Epithelial cell of proximal tubule (primary cell): ENCODE data around the gene LIPC. TPM values are rescaled to one million over a fixed set of nuclear protein-coding genes. Genes with fewer than 3 reads are reported as not detected.

ENCODE experiments used
- DNase-seq: peaks from one replicate; pipeline ENCODE4 v3.0.0-alpha.2; 2011; ENCODE audit warnings: low read depth
- H3K4me3 ChIP-seq: 2 replicates; pipeline ENCODE4 v1.5.1; 2011; ENCODE audit warnings: low read depth, mild to moderate bottlenecking, low read length
- total RNA-seq: library from RNA; depleted of rRNA; stranded (reverse); fragments of >200 nt; gene quantifications from 2 replicates; pipeline ENCODE4 v1.2.3, GENCODE V29; 2015
- TF ChIP-seq, protein P1 (sequence below): conservative IDR thresholded peaks from 2 replicates; pipeline ENCODE4 v1.5.1; 2012; ENCODE audit warnings: low read depth, mild to moderate bottlenecking, low read length

LIPC gene
- total RNA-seq, 1 donor from 2014 or later: 12.9 TPM

DNA sequence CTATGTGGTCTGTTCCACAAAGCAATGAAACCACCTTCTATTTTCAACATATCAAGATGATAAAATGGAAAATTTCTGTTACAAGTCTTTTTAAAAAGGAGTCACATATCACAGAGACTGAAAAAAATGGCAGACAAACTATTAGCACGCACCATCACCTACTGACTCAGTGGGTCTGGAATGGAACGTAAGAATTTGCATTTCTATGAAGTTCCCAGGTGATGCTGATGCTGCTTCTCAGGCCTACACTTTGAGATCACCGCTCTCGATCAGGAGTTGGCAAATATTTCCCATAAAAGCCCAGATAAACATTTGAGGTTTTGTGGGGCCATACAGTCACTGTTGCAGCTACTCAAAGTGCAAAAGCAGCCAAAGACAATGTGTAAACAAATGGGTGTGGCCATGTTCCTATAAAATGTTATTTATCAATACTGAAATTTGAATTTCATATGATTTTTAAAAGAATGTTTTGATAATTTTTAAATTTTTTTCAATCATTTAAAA is 174.8 kb downstream of the LIPC start:
- TF ChIP-seq, protein P1, sequence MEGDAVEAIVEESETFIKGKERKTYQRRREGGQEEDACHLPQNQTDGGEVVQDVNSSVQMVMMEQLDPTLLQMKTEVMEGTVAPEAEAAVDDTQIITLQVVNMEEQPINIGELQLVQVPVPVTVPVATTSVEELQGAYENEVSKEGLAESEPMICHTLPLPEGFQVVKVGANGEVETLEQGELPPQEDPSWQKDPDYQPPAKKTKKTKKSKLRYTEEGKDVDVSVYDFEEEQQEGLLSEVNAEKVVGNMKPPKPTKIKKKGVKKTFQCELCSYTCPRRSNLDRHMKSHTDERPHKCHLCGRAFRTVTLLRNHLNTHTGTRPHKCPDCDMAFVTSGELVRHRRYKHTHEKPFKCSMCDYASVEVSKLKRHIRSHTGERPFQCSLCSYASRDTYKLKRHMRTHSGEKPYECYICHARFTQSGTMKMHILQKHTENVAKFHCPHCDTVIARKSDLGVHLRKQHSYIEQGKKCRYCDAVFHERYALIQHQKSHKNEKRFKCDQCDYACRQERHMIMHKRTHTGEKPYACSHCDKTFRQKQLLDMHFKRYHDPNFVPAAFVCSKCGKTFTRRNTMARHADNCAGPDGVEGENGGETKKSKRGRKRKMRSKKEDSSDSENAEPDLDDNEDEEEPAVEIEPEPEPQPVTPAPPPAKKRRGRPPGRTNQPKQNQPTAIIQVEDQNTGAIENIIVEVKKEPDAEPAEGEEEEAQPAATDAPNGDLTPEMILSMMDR: no peak
- no peak overlapping the region for H3K4me3 ChIP-seq
- DNase-seq: no peak

DNA sequence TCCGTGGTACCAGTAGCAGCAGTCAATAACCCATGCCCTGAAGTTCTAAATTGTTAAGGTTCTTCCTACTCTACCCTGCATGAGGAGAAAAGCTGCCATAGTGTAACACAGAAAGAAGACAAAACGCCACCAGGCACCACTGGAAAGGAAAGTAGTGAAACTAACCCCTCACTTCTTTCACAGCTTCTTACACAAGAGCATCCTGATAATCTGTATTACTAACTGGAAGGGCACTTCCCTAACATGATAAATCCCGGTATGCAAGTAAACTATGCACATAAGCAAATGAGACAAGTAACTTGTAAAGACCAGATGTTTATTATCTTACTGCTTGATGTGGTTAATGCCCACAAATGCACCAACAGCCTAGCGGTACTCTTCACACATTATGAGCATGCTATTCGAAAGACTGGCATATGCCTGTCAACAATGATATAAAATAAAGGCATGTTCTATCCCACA is 176.4 kb downstream of the LIPC start:
- TF ChIP-seq, protein P1: no peak

DNA sequence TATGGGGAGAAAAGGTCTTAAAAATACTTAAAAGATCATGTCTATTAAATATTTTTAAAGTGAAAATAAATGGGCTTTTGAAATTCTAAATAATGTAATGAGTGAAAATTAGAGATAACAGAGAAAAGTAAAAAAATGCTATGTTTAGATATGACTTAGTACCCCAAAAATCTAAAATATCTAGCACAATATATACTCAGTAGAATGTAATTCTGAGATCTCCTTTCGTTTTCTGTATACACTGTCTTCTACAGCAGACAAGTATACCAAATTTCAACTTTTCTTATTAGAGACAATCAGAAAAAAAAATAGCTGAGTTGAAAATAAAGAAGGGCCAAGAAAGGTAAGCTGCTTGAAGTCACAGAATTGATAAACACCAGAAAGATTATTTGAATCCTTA is 176.9 kb downstream of the LIPC start:
- no peak overlapping the region for H3K4me3 ChIP-seq
- DNase-seq: no peak
- TF ChIP-seq, protein P1: no peak

More for the DNA sequence above, 176.4 kb downstream of the LIPC start:
- no peak for DNase-seq
- no peak overlapping the region for H3K4me3 ChIP-seq

DNA sequence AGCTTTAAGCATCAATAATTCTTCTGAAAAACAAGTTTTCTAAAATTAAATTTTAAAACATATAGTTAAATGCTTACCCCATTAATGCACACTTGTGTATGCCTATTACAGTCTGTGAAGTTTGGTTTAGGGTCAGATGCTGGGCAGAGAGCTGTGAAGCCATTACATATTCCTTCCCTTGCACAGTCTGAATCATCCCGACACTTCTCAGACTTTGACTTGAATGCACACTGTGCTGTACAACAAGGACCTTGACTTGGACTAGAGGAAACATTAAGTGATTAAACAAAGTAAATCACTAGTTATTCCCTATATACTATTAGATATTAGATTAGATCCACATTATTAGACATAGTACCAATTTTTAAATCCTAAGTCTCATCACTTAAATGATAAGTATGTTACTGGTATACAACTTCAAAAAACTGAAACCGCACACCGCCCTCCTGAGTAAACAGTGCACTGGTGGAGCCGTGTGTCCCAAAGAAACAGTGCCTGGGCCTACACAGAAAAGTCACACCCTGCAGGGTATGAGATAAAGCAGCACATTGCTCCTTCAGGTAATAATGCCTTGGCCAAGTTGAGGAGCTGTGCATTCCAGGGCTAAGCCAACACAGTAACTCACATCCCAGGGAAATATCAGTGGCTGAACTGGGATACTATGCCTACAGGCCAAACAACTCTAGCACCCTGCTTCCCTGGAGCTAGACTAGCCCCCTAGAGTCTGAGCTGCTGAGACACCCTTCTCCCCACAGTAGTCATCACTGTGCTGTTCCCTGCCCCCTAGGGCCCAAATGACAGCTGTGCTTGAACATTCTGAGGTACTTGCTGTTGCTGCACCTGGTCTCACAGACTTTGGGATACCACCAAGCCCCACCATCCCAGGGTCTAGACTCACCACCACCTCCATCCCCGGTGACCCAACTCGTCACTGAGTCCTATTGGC is 180.2 kb downstream of the LIPC start:
- no peak overlapping the region for H3K4me3 ChIP-seq
- TF ChIP-seq, protein P1: peak; percentile 5
- no peak for DNase-seq

DNA sequence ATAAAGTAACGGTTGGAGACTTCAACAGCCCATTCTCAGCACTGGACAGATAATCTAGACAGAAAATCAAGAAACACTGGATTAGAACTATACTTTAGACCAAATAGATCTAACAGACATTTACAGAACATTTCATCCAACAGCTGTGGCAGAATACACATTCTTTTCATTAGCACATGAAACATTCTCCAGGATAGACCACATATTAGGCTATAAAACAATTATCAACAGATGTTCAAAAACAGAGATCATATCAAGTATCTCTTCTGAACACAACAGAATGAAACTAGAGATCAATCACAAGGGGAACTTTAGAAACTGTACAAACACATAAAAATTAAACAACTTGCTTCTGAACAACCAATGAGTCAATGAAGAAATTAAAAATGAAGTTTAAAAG is 184.4 kb downstream of the LIPC start:
- TF ChIP-seq, protein P1: no peak
- no peak overlapping the region for H3K4me3 ChIP-seq

More for the DNA sequence above, 184.4 kb downstream of the LIPC start:
- DNase-seq: no peak
